Measurements from ENCODE around the gene CYRIA.

DNA sequence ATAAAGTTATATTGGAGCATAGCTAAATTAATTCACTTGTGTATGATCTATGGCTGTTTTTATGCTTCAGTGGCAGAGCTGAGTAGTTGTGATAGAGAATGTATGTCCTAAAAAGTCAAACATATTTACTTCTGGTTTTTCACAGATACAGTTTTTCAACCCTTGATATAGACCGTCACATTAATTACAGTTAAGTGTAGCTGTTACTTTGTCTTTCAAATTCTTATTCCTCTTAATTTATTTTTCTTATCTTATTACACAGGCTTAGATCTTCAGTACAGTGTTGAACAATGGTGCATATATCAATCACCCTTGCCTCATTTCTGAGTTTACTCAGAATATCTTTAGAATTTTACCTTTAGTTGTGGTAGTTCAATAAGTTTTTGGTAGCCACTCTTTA is 12.2 kb upstream of the CYRIA start:
- TF ChIP-seq, protein P1, sequence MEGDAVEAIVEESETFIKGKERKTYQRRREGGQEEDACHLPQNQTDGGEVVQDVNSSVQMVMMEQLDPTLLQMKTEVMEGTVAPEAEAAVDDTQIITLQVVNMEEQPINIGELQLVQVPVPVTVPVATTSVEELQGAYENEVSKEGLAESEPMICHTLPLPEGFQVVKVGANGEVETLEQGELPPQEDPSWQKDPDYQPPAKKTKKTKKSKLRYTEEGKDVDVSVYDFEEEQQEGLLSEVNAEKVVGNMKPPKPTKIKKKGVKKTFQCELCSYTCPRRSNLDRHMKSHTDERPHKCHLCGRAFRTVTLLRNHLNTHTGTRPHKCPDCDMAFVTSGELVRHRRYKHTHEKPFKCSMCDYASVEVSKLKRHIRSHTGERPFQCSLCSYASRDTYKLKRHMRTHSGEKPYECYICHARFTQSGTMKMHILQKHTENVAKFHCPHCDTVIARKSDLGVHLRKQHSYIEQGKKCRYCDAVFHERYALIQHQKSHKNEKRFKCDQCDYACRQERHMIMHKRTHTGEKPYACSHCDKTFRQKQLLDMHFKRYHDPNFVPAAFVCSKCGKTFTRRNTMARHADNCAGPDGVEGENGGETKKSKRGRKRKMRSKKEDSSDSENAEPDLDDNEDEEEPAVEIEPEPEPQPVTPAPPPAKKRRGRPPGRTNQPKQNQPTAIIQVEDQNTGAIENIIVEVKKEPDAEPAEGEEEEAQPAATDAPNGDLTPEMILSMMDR (IDR thresholded peaks at IDR 0.05): no peak
- no peak for TF ChIP-seq EP300 (IDR thresholded peaks at IDR 0.05)
- no peak for TF ChIP-seq POLR2AphosphoS5 (IDR thresholded peaks at IDR 0.05)

Data from stomach (tissue), 4 donors.